Right lobe of liver (tissue), 6 donors: ENCODE data around the gene PLXND1. TPM values are rescaled to one million over a fixed set of nuclear protein-coding genes. Genes with fewer than 3 reads are reported as not detected.

Experiments used
- ATAC-seq, 4 donors: fragments of 200-7000 bp; cut with Tn5 transposase; one replicate each; pipeline ENCODE4 v1.9.1; 2020; ENCODE audit warnings: mild to moderate bottlenecking in 4 of 4, moderate library complexity in 4 of 4
- DNase-seq, 3 donors: peaks; one replicate each; pipeline ENCODE4 v3.0.0-alpha.2; 2020
- H3K27ac ChIP-seq, 3 donors: fragments of 200-600 bp; one replicate each; pipeline ENCODE4 v1.8.0; 2022
- H3K27me3 ChIP-seq, 2 donors: fragments of 200-600 bp; one replicate each; pipeline ENCODE4 v1.8.0; 2022
- H3K36me3 ChIP-seq, 4 donors: fragments of 200-600 bp; sonication (generic) in 1 of 4; one replicate each; pipeline versions ENCODE4 v1.5.1 to v1.8.0; 2017 to 2022; ENCODE audit warnings: control low read depth in 1 of 4
- H3K4me1 ChIP-seq, 4 donors: fragments of 200-600 bp; sonication (generic) in 1 of 4; one replicate each; pipeline versions ENCODE4 v1.5.1 to v1.8.0; 2017 to 2022; ENCODE audit warnings: control low read depth in 1 of 4
- H3K4me3 ChIP-seq, 3 donors: fragments of 200-600 bp; one replicate each; pipeline ENCODE4 v1.8.0; 2022
- H3K9me3 ChIP-seq, 4 donors: fragments of 200-600 bp; sonication (generic) in 1 of 4; one replicate each; pipeline versions ENCODE4 v1.5.1 to v1.8.0; 2017 to 2022; ENCODE audit warnings: control low read depth in 1 of 4
- CTCF ChIP-seq, 4 donors: fragments of 200-600 bp in 3 of 4; fragments of 450-650 bp in 1 of 4; IDR thresholded peaks; one replicate each; pipeline versions ENCODE4 v1.5.1 to v1.8.0; 2016 to 2022; ENCODE audit warnings: antibody characterized with exemption in 4 of 4, mild to moderate bottlenecking in 2 of 4
- POLR2A ChIP-seq: fragments of 450-650 bp; IDR thresholded peaks from one replicate; pipeline ENCODE4 v1.6.1; 2017; ENCODE audit warnings: antibody characterized with exemption, mild to moderate bottlenecking
- WGBS: methylation state at CpG from one replicate; pipeline ENCODE4 v1.1.6; 2018; ENCODE audit warnings: low coverage, low lambda C conversion rate; ENCODE audit not compliant: insufficient coverage; ENCODE audit errors: missing lambda C conversion rate; 5-methylcytosine and 5-hydroxymethylcytosine counted together
- intact Hi-C, 2 donors: fragments of 100-400 bp; cut with DNase I; formaldehyde crosslinking; loops; one replicate each; pipeline versions ENCODE4 v1.11.2 to v1.14.1; 2022
- total RNA-seq, 6 experiments: library from RNA; depleted of rRNA in 2 of 6; stranded (reverse); fragments of >200 nt in 2 of 6; fragmentation: NEBNext Ultra II Directional in 3 of 6; extraction: Animal tissue kit (Norgen Biotek cat#: 25700) in 3 of 6; gene quantifications; one replicate each; pipeline versions ENCODE4 v1.1.0 to v1.2.4, GENCODE V29; 2016 to 2023
- donor health status: DM: no; HTN: yes; CAD: no.
- donor health status: DM: no; HTN: no; CAD: no.
- donor health status: DM: no; HTN: no; CAD: no.
- donor health status: DM: no; HTN: yes; CAD: no.
- donor health status: DM: no; HTN: yes; CAD: no.

PLXND1 gene
- total RNA-seq, 6 experiments from 2014 or later: 27.0 to 48.8 (median 29.6) TPM

DNA sequence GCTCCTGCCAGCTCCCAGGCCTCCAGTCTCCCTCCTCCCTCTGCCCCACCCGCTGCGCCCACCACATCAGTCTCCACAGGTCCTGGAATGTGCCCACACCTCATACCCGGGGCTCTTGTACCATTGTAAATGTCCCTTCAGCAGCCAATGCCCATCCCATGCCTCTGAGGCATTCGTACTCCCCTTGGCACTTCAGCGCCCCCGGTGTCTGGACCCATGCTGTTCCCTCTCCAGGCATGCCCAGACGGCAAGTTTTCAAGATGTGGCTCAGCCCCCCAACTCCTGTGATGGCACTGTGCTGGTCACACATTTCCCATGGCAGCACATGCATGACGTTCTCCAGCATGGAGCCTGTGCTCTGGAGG lies 13.3 kb downstream of the PLXND1 start:
- H3K4me1 ChIP-seq: peaks cover 0 to 26% (median 12%) of the 10 kb centered on the region in 4 donors
- peak overlapping the region; percentile 53 to 90 (median 58) for H3K27ac ChIP-seq
- no peaks in the 10 kb centered on the region for H3K36me3 ChIP-seq
- intact Hi-C loops: no loop called here
- 59% methylated on average over 5 of the region's 8 CpGs for WGBS
- H3K9me3 ChIP-seq: no peaks in the 10 kb centered on the region
- no peak for ATAC-seq
- DNase-seq: no peak
- no peak for TF ChIP-seq POLR2A
- no peak for TF ChIP-seq CTCF (IDR thresholded peaks at IDR 0.05)
- H3K27me3 ChIP-seq: no peaks in the 10 kb centered on the region
- no peak overlapping the region for H3K4me3 ChIP-seq

GRCh38 chr3:129592381-129593131 lies 13.9 kb downstream of the PLXND1 start:
- H3K4me3 ChIP-seq: no peak overlapping the region
- H3K36me3 ChIP-seq: no peaks in the 10 kb centered on the region
- intact Hi-C loops: no loop called here
- peak; percentile 39 to 51 (median 45) for ATAC-seq
- H3K4me1 ChIP-seq: peaks cover 0 to 26% (median 12%) of the 10 kb centered on the region in 4 donors
- no peak for TF ChIP-seq POLR2A
- TF ChIP-seq CTCF (IDR thresholded peaks at IDR 0.05): no peak
- no peaks in the 10 kb centered on the region for H3K27me3 ChIP-seq
- 39% methylated on average over 17 of the region's 26 CpGs for WGBS
- no peaks in the 10 kb centered on the region for H3K9me3 ChIP-seq
- DNase-seq: peak in 2 of 3 donors; percentile 70 to 80
- H3K27ac ChIP-seq: peak overlapping the region; percentile 57 to 90 (median 58)

DNA sequence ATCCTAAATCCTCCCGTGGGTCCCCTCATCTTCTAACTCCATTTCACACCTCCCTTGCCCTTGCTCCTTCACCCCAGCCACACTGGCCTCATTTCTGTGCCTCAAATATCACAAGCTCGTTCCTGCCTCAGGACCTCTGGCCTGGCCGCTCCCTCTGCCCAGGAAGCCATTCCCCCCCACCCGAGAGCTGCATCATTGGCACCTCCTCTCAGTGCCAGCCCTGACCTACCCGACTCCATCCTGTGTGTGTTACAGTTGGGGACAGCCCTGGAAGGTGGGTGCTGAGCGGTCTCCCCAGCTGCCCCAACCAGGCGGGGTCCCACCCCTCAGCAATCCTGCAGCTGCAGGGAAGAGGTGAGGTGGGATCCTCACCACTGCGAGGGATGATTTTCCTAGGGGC lies 14.5 kb downstream of the PLXND1 start:
- H3K4me3 ChIP-seq: no peak overlapping the region
- WGBS: 65% methylated on average over 5 of the region's 8 CpGs

GRCh38 chr3:129590215-129590614 lies 16.3 kb downstream of the PLXND1 start:
- H3K4me1 ChIP-seq: peaks cover 0 to 26% (median 11%) of the 10 kb centered on the region in 4 donors
- intact Hi-C loops: no loop called here

More for the DNA sequence above, 14.5 kb downstream of the PLXND1 start:
- peak overlapping the region; percentile 40 to 90 (median 57) for H3K27ac ChIP-seq
- no peaks in the 10 kb centered on the region for H3K9me3 ChIP-seq
- H3K36me3 ChIP-seq: no peaks in the 10 kb centered on the region
- no peak for TF ChIP-seq CTCF (IDR thresholded peaks at IDR 0.05)
- no peak for TF ChIP-seq POLR2A
- ATAC-seq: no peak
- intact Hi-C loops: no loop called here
- no peaks in the 10 kb centered on the region for H3K27me3 ChIP-seq
- H3K4me1 ChIP-seq: peaks cover 0 to 26% (median 12%) of the 10 kb centered on the region in 4 donors
- no peak for DNase-seq

More at GRCh38 chr3:129590215-129590614, 16.3 kb downstream of the PLXND1 start:
- ATAC-seq: no peak
- no peaks in the 10 kb centered on the region for H3K27me3 ChIP-seq
- DNase-seq: no peak
- no peaks in the 10 kb centered on the region for H3K9me3 ChIP-seq
- no peak overlapping the region for H3K27ac ChIP-seq
- TF ChIP-seq POLR2A (no peak), CTCF (IDR thresholded peaks at IDR 0.05) (no peak)
- WGBS: 58% methylated on average over 7 of the region's 8 CpGs
- no peaks in the 10 kb centered on the region for H3K36me3 ChIP-seq
- H3K4me3 ChIP-seq: no peak overlapping the region
